ENCODE measurements around the gene C3orf18.
A peak's percentile ranks its signal among the peaks of the same experiment; 100 is the strongest.

Gene C3orf18

DNA sequence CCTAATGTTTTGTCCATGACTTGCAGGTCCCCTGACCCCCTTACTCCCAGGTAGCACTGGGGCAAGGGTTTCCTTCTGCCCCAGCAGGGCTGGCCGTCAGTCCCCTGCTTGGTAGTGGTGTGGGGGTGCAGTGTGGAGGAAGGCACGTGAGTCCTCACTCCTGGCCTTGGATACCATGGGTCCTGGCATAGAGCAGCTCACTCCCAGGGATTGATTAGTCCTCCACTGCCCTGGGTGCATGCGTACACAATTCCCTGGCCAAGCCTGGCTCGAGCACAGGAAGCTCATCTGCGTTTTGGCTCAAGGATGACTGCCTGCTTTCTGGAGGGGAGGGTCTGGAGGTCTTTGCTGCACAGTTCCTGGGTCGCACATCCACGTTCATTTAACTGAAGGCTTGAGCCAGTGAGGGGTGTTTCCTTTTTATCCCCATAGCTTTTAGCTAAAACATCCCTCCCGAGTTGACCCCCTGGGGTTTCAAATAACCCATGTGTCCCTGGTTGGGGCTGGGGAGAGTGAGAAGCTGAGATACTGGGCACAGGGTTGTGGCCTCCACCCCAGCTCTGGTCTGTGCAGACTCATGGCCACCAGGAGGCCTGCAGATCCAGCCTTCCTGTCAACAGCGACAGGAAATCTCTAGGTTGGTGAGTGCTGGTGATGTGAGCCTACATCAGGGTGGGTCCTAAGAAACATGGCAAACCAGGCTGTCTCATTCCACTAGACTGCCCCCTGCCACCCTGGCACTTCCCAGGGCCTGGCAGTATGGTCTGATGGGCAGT, 13.3 kb upstream of the C3orf18 start:
- Histone ChIP-seq H3K9me3 (ENCODE audit: control insufficient read depth in 2 of 2, low read length in 2 of 2) (no peaks in the 10 kb centered on the region), H3K27me3 (ENCODE audit: control insufficient read depth in 2 of 2, insufficient read depth in 2 of 2, low read length in 2 of 2) (no peaks in the 10 kb centered on the region), H3K4me1 (ENCODE audit: control insufficient read depth in 2 of 2, insufficient read depth in 2 of 2, low read length in 2 of 2) (no peaks in the 10 kb centered on the region), H3K36me3 (ENCODE audit: control insufficient read depth in 2 of 2, insufficient read depth in 2 of 2, low read length in 2 of 2) (peaks cover 29 to 40% of the 10 kb centered on the region in 2 donors), H3K9ac (ENCODE audit: low read depth in 1 of 2, low read length in 2 of 2) (no peak overlapping the region), H3K4me3 (ENCODE audit: low read length in 2 of 2) (no peak overlapping the region), H3K27ac (ENCODE audit: low read depth in 2 of 2, low read length in 2 of 2) (no peak overlapping the region)

DNA sequence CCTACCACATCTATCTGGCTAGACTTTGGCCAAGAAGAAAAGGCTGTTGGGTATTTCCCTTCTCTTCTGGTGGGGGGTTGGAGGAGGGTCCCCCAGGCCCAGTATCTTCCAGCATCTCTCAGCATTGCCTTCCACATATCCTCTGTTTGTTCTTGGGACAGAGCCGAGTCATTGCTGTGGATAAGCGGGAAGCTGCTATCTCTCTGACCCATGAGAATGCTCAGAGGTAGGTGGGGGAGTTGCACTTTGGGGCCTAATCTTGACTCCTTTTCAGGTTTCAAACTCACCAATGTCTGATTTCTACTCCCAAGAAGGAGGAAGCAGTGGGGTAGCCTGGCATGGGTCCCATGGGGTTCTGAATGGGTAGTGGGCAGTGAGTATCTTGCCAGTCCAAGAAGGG, 9.8 kb upstream of the C3orf18 start:
- Histone ChIP-seq H3K27me3 (ENCODE audit: control insufficient read depth in 2 of 2, insufficient read depth in 2 of 2, low read length in 2 of 2) (no peaks in the 10 kb centered on the region), H3K9me3 (ENCODE audit: control insufficient read depth in 2 of 2, low read length in 2 of 2) (no peaks in the 10 kb centered on the region), H3K36me3 (ENCODE audit: control insufficient read depth in 2 of 2, insufficient read depth in 2 of 2, low read length in 2 of 2) (peaks cover 34 to 40% of the 10 kb centered on the region in 2 donors), H3K9ac (ENCODE audit: low read depth in 1 of 2, low read length in 2 of 2) (no peak overlapping the region), H3K4me1 (ENCODE audit: control insufficient read depth in 2 of 2, insufficient read depth in 2 of 2, low read length in 2 of 2) (peaks cover 0 to 4% of the 10 kb centered on the region in 2 donors), H3K27ac (ENCODE audit: low read depth in 2 of 2, low read length in 2 of 2) (no peak overlapping the region), H3K4me3 (ENCODE audit: low read length in 2 of 2) (no peak overlapping the region)

DNA sequence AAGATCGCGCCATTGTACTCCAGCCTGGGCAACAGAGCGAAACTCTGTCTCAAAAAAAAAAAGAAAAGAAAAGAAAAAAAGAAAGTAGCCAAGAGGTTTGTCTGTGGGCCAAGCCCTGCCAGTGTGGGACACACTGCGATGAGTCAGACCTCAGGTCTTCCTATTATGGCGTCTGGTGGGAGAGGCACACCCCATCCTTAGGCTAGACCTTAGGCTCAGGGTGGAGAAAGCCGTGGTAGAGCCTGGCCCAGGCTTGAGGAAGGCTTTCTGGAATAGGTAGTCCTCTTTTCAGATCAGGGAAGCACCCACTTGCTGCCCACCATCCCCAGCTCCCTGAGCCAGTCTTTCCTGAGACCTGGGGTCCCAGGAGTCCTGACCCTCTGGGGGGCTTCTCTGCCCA, 7.8 kb upstream of the C3orf18 start:
- Histone ChIP-seq H3K9ac (ENCODE audit: low read depth in 1 of 2, low read length in 2 of 2) (no peak overlapping the region), H3K27me3 (ENCODE audit: control insufficient read depth in 2 of 2, insufficient read depth in 2 of 2, low read length in 2 of 2) (no peaks in the 10 kb centered on the region), H3K4me1 (ENCODE audit: control insufficient read depth in 2 of 2, insufficient read depth in 2 of 2, low read length in 2 of 2) (peaks cover under 1 to 6% of the 10 kb centered on the region in 2 donors), H3K9me3 (ENCODE audit: control insufficient read depth in 2 of 2, low read length in 2 of 2) (no peaks in the 10 kb centered on the region), H3K27ac (ENCODE audit: low read depth in 2 of 2, low read length in 2 of 2) (no peak overlapping the region), H3K4me3 (ENCODE audit: low read length in 2 of 2) (no peak overlapping the region), H3K36me3 (ENCODE audit: control insufficient read depth in 2 of 2, insufficient read depth in 2 of 2, low read length in 2 of 2) (peaks cover 28 to 33% of the 10 kb centered on the region in 2 donors)

DNA sequence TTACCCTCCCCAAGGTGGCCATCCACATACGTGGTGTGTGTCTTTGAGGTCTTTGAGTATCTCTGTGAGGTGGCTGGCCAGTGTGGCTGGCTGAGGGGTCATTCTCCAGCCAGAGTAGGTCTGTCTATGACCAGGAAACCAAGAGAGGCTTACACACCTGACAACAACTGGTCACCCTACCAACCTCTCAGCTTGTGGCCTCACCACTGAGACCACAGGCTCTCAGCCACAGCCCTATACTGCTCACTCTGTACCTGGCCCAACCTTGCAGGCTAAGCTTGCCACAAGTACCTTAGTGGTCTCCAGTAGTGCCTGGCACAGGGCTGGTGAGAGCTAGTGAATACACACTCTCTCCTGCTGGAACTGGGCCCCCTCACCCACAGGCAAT, 6.9 kb upstream of the C3orf18 start:
- no peaks in the 10 kb centered on the region for H3K9me3 ChIP-seq (ENCODE audit: control insufficient read depth in 2 of 2, low read length in 2 of 2)
- H3K27me3 ChIP-seq (ENCODE audit: control insufficient read depth in 2 of 2, insufficient read depth in 2 of 2, low read length in 2 of 2) = no peaks in the 10 kb centered on the region
- no peak overlapping the region for H3K9ac ChIP-seq (ENCODE audit: low read depth in 1 of 2, low read length in 2 of 2)
- H3K4me1 ChIP-seq (ENCODE audit: control insufficient read depth in 2 of 2, insufficient read depth in 2 of 2, low read length in 2 of 2) = peaks cover 6 to 9% of the 10 kb centered on the region in 2 donors
- peak overlapping the region in 1 of 2 donors; percentile 13 for H3K27ac ChIP-seq (ENCODE audit: low read depth in 2 of 2, low read length in 2 of 2)
- H3K36me3 ChIP-seq (ENCODE audit: control insufficient read depth in 2 of 2, insufficient read depth in 2 of 2, low read length in 2 of 2) = peaks cover 24 to 31% of the 10 kb centered on the region in 2 donors
- no peak overlapping the region for H3K4me3 ChIP-seq (ENCODE audit: low read length in 2 of 2)

DNA sequence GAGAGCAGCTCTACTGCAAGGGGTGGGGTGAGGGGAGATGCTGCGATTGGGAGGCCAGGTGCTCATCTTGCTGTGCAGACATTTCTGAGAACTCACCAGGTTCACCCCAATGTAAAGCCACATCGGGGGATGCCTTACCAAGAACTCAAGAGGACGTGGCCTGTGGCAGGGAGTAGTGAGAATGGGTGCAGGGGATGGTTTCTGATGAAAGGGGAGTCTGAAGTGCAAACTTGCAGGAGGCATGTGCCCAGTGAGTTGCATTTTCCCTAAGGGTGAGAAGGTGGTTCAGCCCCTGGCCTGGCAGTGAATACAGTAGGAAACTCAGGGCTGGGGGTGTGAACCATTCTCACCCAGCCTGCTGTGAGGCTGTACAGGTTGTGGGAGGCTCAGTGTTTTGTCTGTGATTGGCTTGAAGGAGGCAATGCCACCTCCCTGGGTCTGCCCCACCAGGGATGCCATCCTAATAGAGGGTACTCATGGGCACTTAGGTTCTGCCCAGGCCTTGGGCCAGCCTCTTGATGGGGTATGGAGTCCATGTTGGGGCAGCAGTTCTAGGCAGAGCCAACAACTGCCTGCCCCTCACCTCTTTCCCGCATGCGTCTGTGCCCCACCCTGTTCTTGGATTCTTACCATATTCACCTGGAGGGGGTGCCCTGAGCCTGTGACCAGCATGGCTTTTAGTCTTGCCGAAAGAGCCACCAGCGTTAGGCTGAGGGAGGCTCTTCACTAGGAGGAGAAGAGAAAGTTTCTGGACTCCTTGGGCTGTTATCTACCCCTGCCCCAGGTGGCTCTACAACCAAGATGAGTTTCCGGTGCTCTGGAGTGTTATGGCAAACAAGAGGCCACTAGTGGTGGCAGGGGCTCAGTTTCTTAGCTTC, 6.3 kb upstream of the C3orf18 start:
- Histone ChIP-seq H3K4me1 (ENCODE audit: control insufficient read depth in 2 of 2, insufficient read depth in 2 of 2, low read length in 2 of 2) (peaks cover 6 to 9% of the 10 kb centered on the region in 2 donors), H3K36me3 (ENCODE audit: control insufficient read depth in 2 of 2, insufficient read depth in 2 of 2, low read length in 2 of 2) (peaks cover 18 to 27% of the 10 kb centered on the region in 2 donors), H3K9ac (ENCODE audit: low read depth in 1 of 2, low read length in 2 of 2) (no peak overlapping the region), H3K4me3 (ENCODE audit: low read length in 2 of 2) (no peak overlapping the region), H3K9me3 (ENCODE audit: control insufficient read depth in 2 of 2, low read length in 2 of 2) (no peaks in the 10 kb centered on the region), H3K27ac (ENCODE audit: low read depth in 2 of 2, low read length in 2 of 2) (peak overlapping the region in 1 of 2 donors; percentile 32), H3K27me3 (ENCODE audit: control insufficient read depth in 2 of 2, insufficient read depth in 2 of 2, low read length in 2 of 2) (no peaks in the 10 kb centered on the region)

DNA sequence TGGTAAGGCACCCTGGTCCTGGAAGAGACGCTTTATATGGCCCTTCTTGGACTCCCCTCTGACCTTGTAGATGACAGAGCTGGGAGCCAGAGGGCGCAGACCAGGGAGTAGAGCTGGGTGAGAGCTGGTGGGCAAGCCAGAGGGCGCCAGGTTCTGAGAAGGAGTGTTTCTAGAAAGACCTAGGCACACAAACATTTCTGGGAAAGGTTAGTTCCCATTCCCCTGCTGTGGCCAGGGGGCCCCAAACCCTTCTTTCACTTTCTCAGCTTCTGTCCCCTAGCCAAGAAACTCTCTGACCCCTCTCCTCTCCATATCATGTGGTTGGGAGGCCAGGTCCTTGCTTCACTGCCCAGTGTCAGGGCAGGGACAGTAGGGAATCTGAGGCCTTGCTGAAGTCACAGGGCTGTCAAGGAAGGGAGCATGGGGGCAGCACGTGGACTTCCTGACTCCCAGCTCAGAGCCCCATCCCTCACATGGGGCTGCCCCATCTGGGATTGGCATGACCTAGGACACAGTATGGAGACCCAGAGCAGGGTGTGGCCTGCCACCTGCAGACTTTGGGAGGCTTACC, 5.3 kb upstream of the C3orf18 start:
- Histone ChIP-seq H3K27me3 (ENCODE audit: control insufficient read depth in 2 of 2, insufficient read depth in 2 of 2, low read length in 2 of 2) (no peaks in the 10 kb centered on the region), H3K4me1 (ENCODE audit: control insufficient read depth in 2 of 2, insufficient read depth in 2 of 2, low read length in 2 of 2) (peaks cover 9 to 16% of the 10 kb centered on the region in 2 donors), H3K36me3 (ENCODE audit: control insufficient read depth in 2 of 2, insufficient read depth in 2 of 2, low read length in 2 of 2) (peaks cover 10 to 19% of the 10 kb centered on the region in 2 donors), H3K9me3 (ENCODE audit: control insufficient read depth in 2 of 2, low read length in 2 of 2) (no peaks in the 10 kb centered on the region), H3K9ac (ENCODE audit: low read depth in 1 of 2, low read length in 2 of 2) (no peak overlapping the region), H3K27ac (ENCODE audit: low read depth in 2 of 2, low read length in 2 of 2) (peak overlapping the region in 1 of 2 donors; percentile 32), H3K4me3 (ENCODE audit: low read length in 2 of 2) (no peak overlapping the region)

DNA sequence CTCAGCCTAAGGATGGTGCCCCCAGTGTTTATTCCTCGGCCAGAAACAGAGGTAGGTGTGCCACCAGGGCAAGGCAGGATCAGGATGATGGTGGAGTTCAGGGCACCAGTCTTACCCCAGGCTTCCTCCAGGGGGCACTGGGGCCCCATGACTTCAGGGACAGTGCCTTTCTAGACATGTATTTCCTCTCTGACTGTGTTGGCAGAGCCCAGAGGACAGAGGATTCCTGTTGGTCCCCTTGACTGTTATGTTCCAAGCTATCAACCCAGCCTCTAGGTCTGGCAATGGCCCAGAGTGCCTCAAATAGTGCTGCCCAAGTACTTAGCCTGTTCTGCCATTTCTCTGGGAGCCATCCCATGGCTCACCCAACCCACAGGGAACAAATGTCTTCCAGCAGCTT, 4.6 kb upstream of the C3orf18 start:
- H3K36me3 ChIP-seq (ENCODE audit: control insufficient read depth in 2 of 2, insufficient read depth in 2 of 2, low read length in 2 of 2) = peaks cover 5 to 12% of the 10 kb centered on the region in 2 donors
- H3K27ac ChIP-seq (ENCODE audit: low read depth in 2 of 2, low read length in 2 of 2) = no peak overlapping the region
- no peaks in the 10 kb centered on the region for H3K9me3 ChIP-seq (ENCODE audit: control insufficient read depth in 2 of 2, low read length in 2 of 2)
- no peak overlapping the region for H3K9ac ChIP-seq (ENCODE audit: low read depth in 1 of 2, low read length in 2 of 2)
- peaks cover 15 to 18% of the 10 kb centered on the region in 2 donors for H3K4me1 ChIP-seq (ENCODE audit: control insufficient read depth in 2 of 2, insufficient read depth in 2 of 2, low read length in 2 of 2)
- no peaks in the 10 kb centered on the region for H3K27me3 ChIP-seq (ENCODE audit: control insufficient read depth in 2 of 2, insufficient read depth in 2 of 2, low read length in 2 of 2)
- H3K4me3 ChIP-seq (ENCODE audit: low read length in 2 of 2) = no peak overlapping the region

DNA sequence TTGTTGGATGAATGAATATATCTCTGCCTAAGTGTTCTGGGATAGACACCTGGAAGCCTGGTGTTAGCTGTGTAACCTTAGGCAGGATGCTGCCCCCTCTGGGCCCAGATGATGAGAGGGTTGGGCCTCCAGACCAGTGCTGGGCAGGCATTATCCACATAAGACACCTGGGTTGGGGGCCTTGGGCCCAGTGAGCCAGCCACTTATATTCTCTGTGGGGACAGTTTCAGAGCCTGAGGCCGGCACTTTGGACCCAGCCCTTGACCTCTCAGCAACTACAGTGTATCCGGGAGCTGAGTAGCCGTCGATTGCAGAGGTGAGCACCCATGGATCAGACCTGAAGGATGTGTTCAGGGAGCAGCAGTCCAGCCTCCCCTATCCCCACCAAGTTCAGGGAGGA, 3.9 kb upstream of the C3orf18 start:
- Histone ChIP-seq H3K27me3 (ENCODE audit: control insufficient read depth in 2 of 2, insufficient read depth in 2 of 2, low read length in 2 of 2) (no peaks in the 10 kb centered on the region), H3K4me1 (ENCODE audit: control insufficient read depth in 2 of 2, insufficient read depth in 2 of 2, low read length in 2 of 2) (peaks cover 21 to 25% of the 10 kb centered on the region in 2 donors), H3K27ac (ENCODE audit: low read depth in 2 of 2, low read length in 2 of 2) (no peak overlapping the region), H3K36me3 (ENCODE audit: control insufficient read depth in 2 of 2, insufficient read depth in 2 of 2, low read length in 2 of 2) (peaks cover 5 to 8% of the 10 kb centered on the region in 2 donors), H3K4me3 (ENCODE audit: low read length in 2 of 2) (no peak overlapping the region), H3K9ac (ENCODE audit: low read depth in 1 of 2, low read length in 2 of 2) (no peak overlapping the region), H3K9me3 (ENCODE audit: control insufficient read depth in 2 of 2, low read length in 2 of 2) (no peaks in the 10 kb centered on the region)

DNA sequence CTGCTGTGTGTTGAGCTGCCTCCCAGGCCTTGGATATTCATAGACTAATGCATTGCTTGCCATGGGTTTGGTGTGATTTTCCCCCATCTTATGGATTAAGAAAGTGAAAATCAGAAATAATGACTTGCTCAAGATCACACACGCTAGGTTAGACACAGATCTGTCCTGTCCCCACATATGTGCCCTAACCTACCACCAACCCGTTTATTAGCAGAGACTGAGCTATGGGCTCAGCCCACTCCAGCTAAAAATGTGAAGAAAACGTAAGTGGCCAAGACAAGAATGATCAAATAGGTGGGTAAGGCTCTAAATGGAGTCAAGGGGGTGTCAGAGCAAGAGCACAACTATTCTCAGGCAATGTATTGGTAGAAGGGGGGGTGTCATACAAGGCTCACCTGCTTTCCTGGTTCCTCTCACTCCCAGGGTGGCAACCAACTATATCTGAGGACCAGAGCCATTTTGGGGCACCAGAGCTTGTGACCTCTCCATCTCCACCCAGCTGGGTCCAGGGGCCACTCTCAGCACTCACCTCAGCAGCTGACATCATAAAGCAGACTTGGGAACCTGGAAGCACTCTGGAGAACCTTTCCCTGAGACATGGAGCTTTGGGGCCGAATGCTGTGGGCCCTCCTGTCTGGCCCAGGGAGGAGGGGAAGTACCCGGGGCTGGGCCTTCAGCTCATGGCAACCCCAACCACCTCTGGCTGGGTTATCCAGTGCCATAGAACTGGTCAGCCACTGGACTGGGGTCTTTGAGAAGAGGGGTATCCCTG, 3.1 kb upstream of the C3orf18 start:
- H3K4me1 ChIP-seq (ENCODE audit: control insufficient read depth in 2 of 2, insufficient read depth in 2 of 2, low read length in 2 of 2) = peaks cover 22 to 26% of the 10 kb centered on the region in 2 donors
- H3K9me3 ChIP-seq (ENCODE audit: control insufficient read depth in 2 of 2, low read length in 2 of 2) = no peaks in the 10 kb centered on the region
- peaks cover 5 to 6% of the 10 kb centered on the region in 2 donors for H3K36me3 ChIP-seq (ENCODE audit: control insufficient read depth in 2 of 2, insufficient read depth in 2 of 2, low read length in 2 of 2)
- no peak overlapping the region for H3K27ac ChIP-seq (ENCODE audit: low read depth in 2 of 2, low read length in 2 of 2)
- peak overlapping the region in 1 of 2 donors; percentile 6 for H3K9ac ChIP-seq (ENCODE audit: low read depth in 1 of 2, low read length in 2 of 2)
- H3K27me3 ChIP-seq (ENCODE audit: control insufficient read depth in 2 of 2, insufficient read depth in 2 of 2, low read length in 2 of 2) = no peaks in the 10 kb centered on the region
- peak overlapping the region; percentile 86 to 99 for H3K4me3 ChIP-seq (ENCODE audit: low read length in 2 of 2)
